Activated CD4-positive, alpha-beta T cell treated with anti-CD3 and anti-CD28 coated beads, Interleukin-2, amount 10 ng/mL, durations not matched to agents 24 days and 14 days (primary cell): Measurements from ENCODE around the gene NUP133. TPM values are rescaled to one million over a fixed set of nuclear protein-coding genes. Genes with fewer than 3 reads are reported as not detected.
"Not testable (repeated sequence)": the region's sequence is repeated elsewhere in the genome, so short reads cannot be mapped to it uniquely, and the experiment has no call there.

ENCODE experiments used
- DNase-seq: peaks from one replicate; pipeline ENCODE4 v3.0.0; 2022
- H3K27ac Mint-ChIP-seq: one replicate; pipeline ENCODE4 v1.8.0; 2022; ENCODE audit warnings: mild to moderate bottlenecking, mixed read lengths
- H3K27me3 Mint-ChIP-seq: one replicate; pipeline ENCODE4 v1.8.0; 2022; ENCODE audit warnings: mixed read lengths
- H3K36me3 Mint-ChIP-seq: one replicate; pipeline ENCODE4 v1.8.0; 2022; ENCODE audit warnings: low read depth, mild to moderate bottlenecking, mixed read lengths
- H3K4me1 Mint-ChIP-seq: one replicate; pipeline ENCODE4 v1.8.0; 2021; ENCODE audit warnings: mixed read lengths
- H3K4me3 Mint-ChIP-seq: one replicate; pipeline ENCODE4 v1.8.0; 2022; ENCODE audit warnings: mild to moderate bottlenecking, moderate library complexity, mixed read lengths
- H3K9me3 Mint-ChIP-seq: one replicate; pipeline ENCODE4 v1.8.0; 2021; ENCODE audit warnings: mixed read lengths
- intact Hi-C: fragments of 100-400 bp; cut with micrococcal nuclease; formaldehyde crosslinking; loops from one replicate; pipeline ENCODE4 v1.15.1; 2023
- total RNA-seq: library from RNA; stranded (reverse); gene quantifications from 2 replicates; pipeline ENCODE4 v1.2.3, GENCODE V29; 2022

NUP133 gene
- total RNA-seq, 1 donor from 2014 or later, result 52.3 TPM

DNA sequence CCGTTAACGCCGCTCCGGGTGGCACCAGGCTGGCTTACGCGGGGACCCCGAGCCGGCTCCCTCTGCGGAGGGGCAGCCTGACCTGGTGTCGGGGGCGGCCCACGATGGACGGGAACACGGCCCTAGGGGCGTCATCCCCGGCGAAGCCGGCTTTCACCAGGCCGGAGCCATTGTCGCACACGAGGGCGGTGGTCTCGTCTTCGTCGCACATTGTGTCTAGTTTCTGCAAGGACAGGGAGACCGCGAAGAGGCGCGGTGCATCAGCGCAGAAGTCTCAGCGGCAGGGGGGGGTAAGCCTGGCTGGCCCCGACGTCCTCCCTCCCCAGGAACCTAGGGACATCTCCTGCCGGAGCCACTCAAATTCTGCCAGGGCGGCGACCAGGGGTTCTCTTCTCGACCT lies 75.2 kb downstream of the NUP133 start:
- H3K36me3 Mint-ChIP-seq, result peaks cover 6% of the 10 kb centered on the region
- H3K27me3 Mint-ChIP-seq, result peaks cover 83% of the 10 kb centered on the region

GRCh38 chr1:229432116-229432461 lies 76.1 kb downstream of the NUP133 start:
- H3K36me3 Mint-ChIP-seq, result peaks cover 3% of the 10 kb centered on the region
- peaks cover 12% of the 10 kb centered on the region for H3K4me1 Mint-ChIP-seq
- DNase-seq, result no peak
- H3K27ac Mint-ChIP-seq, result no peak overlapping the region
- peaks cover 85% of the 10 kb centered on the region for H3K27me3 Mint-ChIP-seq
- intact Hi-C loops, result loop anchor here (2.0 to 5.0 kb wide), 3 partner anchors 25 to 1425 kb away; partner anchors contain the start of genes PGBD5 and WNT3A
- peaks cover 5% of the 10 kb centered on the region for H3K9me3 Mint-ChIP-seq
- H3K4me3 Mint-ChIP-seq, result no peak overlapping the region

More for the DNA sequence above, 75.2 kb downstream of the NUP133 start:
- intact Hi-C loops, result loop anchor here (2.0 to 5.0 kb wide), 3 partner anchors 26 to 1426 kb away; partner anchors contain the start of genes PGBD5 and WNT3A
- H3K4me3 Mint-ChIP-seq, result no peak overlapping the region
- no peak for DNase-seq
- H3K4me1 Mint-ChIP-seq, result peaks cover 14% of the 10 kb centered on the region
- H3K27ac Mint-ChIP-seq, result no peak overlapping the region
- H3K9me3 Mint-ChIP-seq, result peaks cover 5% of the 10 kb centered on the region

DNA sequence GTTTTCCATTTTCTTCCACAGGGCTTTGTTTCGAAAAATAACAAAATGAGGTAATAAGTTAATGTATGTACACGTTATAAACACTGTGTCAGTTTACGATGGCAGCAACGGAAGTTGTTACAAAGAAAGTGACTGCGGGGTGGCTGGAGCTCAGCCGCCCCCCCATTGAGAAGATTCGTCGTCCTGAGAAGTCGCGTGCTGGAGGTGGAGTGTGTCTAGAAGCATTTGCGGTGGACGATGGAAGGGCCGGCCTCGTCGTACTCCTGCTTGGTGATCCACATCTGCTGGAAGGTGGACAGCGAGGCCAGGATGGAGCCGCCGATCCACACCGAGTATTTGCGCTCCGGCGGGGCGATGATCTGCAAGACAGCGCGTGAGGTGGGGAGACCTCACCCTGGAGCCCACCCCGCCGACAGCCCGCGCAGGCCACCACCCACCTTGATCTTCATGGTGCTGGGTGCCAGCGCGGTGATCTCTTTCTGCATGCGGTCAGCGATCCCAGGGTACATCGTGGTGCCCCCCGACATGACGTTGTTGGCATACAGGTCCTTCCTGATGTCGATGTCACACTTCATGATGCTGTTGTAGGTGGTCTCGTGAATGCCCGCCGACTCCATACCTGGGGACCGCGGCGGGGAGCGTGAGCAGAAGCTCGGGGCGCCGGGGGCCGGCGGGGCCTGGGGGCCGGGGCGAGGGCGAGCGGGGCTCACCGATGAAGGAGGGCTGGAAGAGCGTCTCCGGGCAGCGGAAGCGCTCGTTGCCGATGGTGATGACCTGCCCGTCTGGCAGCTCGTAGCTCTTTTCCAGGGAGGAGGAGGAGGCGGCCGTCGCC lies 76.6 kb downstream of the NUP133 start:
- peak overlapping the region; percentile 64 for H3K4me3 Mint-ChIP-seq
- peak; percentile 64 for DNase-seq
- peak overlapping the region; percentile 77 for H3K27ac Mint-ChIP-seq
- peaks cover 5% of the 10 kb centered on the region for H3K9me3 Mint-ChIP-seq
- peaks cover 3% of the 10 kb centered on the region for H3K36me3 Mint-ChIP-seq
- intact Hi-C loops, result loop anchor here (2.0 to 5.0 kb wide), 3 partner anchors 25 to 1424 kb away; partner anchors contain the start of genes PGBD5 and WNT3A
- H3K27me3 Mint-ChIP-seq, result peaks cover 85% of the 10 kb centered on the region
- peaks cover 12% of the 10 kb centered on the region for H3K4me1 Mint-ChIP-seq

DNA sequence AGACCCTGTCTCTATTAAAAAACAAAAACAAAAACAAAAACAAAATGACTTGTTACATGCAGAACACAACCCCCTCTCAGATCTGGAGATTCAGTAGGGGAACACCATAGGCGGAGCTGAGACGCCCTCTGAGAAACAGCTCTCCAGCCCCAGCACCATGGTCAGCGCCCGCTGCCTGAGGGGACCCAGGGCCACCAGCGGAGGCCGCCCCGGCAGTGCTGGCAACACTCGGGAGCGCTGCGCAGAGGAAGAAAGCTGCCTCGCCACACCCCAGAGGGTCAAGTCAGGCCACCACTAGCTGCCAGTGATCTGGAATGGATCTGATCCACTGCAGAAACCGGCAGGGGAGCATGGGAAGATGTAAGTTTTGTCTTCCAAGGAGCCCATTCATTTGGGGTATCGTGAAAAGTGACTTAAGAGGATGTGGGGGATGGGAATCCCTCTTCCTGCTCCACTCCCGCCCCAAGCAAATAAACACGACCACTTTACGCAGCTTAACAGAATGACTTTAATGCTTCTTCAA lies 77.3 kb downstream of the NUP133 start:
- intact Hi-C loops, result loop anchor here (1.0 to 5.0 kb wide), 3 partner anchors 10 to 1424 kb away; partner anchors contain the start of genes PGBD5 and WNT3A
- peaks cover 78% of the 10 kb centered on the region for H3K27me3 Mint-ChIP-seq
- peaks cover 5% of the 10 kb centered on the region for H3K9me3 Mint-ChIP-seq
- peaks cover 3% of the 10 kb centered on the region for H3K36me3 Mint-ChIP-seq
- H3K4me1 Mint-ChIP-seq, result peaks cover 12% of the 10 kb centered on the region
- peak overlapping the region; percentile 64 for H3K4me3 Mint-ChIP-seq
- peak overlapping the region; percentile 77 for H3K27ac Mint-ChIP-seq
- DNase-seq, result peak; percentile 81

- Mint-ChIP-seq H3K4me3 (no peak overlapping the region), H3K4me1 (peaks cover 10% of the 10 kb centered on the region), H3K27ac (no peak overlapping the region), H3K27me3 (peaks cover 69% of the 10 kb centered on the region), H3K36me3 (peaks cover 3% of the 10 kb centered on the region), H3K9me3 (peaks cover 8% of the 10 kb centered on the region)
- DNase-seq, result no peak
- intact Hi-C loops, result no loop called here
These were observed 79.9 kb downstream of the NUP133 start for GRCh38 chr1:229428256-229428655.

- H3K4me3 Mint-ChIP-seq, result no peak overlapping the region
- H3K36me3 Mint-ChIP-seq, result peaks cover 3% of the 10 kb centered on the region
- peaks cover 8% of the 10 kb centered on the region for H3K9me3 Mint-ChIP-seq
- H3K4me1 Mint-ChIP-seq, result peaks cover 10% of the 10 kb centered on the region
- H3K27me3 Mint-ChIP-seq, result peaks cover 67% of the 10 kb centered on the region
- intact Hi-C loops, result no loop called here
- H3K27ac Mint-ChIP-seq, result no peak overlapping the region
- DNase-seq, result no peak
These were observed 80.6 kb downstream of the NUP133 start for GRCh38 chr1:229427572-229427971.

DNA sequence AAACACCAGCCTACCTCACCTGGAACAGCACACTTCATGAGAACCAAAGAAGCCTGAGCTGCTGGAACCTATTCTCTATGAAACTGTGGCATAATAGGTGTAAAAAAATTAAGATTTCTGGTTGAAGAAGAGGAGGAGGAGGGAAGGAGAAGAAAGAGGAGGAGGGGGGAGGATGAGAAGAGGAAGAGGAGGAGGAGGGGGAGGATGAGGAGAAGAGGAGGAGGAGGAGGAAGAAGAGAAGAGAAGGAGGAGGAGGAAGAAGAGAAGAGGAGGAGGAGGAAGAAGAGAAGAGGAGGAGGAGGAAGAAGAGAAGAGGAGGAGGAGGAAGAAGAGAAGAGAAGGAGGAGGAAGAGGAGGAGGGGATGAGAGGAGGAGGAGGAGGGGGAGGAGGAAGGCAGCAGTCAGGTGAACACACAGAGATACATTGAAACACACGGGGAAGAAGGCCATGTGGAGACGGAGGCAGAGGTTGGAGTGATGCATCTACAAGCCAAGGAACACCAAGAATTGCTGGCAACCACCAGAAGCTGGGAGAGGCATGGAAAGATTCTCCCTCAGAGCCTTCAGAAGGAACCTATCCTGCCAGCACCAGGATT lies 82.5 kb downstream of the NUP133 start:
- Mint-ChIP-seq H3K9me3 (peaks cover 4% of the 10 kb centered on the region), H3K27me3 (peaks cover 53% of the 10 kb centered on the region), H3K4me1 (peaks cover 3% of the 10 kb centered on the region), H3K4me3 (no peak overlapping the region), H3K27ac (no peak overlapping the region), H3K36me3 (no peaks in the 10 kb centered on the region)
- no peak for DNase-seq
- intact Hi-C loops, result no loop called here

- DNase-seq, result no peak
- H3K9me3 Mint-ChIP-seq, result peaks cover 4% of the 10 kb centered on the region
- no peak overlapping the region for H3K27ac Mint-ChIP-seq
- H3K36me3 Mint-ChIP-seq, result no peaks in the 10 kb centered on the region
- H3K27me3 Mint-ChIP-seq, result peaks cover 34% of the 10 kb centered on the region
- intact Hi-C loops, result no loop called here
- H3K4me3 Mint-ChIP-seq, result no peak overlapping the region
- H3K4me1 Mint-ChIP-seq, result no peaks in the 10 kb centered on the region
These were observed 87.4 kb downstream of the NUP133 start for GRCh38 chr1:229420765-229421164.

- Mint-ChIP-seq H3K9me3 (peaks cover 4% of the 10 kb centered on the region), H3K4me3 (no peak overlapping the region), H3K27me3 (peaks cover 31% of the 10 kb centered on the region), H3K27ac (no peak overlapping the region), H3K4me1 (no peaks in the 10 kb centered on the region), H3K36me3 (no peaks in the 10 kb centered on the region)
- intact Hi-C loops, result no loop called here
- no peak for DNase-seq
These were observed 87.9 kb downstream of the NUP133 start for GRCh38 chr1:229420224-229420623.

GRCh38 chr1:229418586-229418985 lies 89.6 kb downstream of the NUP133 start:
- H3K36me3 Mint-ChIP-seq, H3K4me1 Mint-ChIP-seq, intact Hi-C loops, DNase-seq, H3K4me3 Mint-ChIP-seq, H3K9me3 Mint-ChIP-seq, H3K27ac Mint-ChIP-seq: not testable (repeated sequence)
- H3K27me3 Mint-ChIP-seq, result peaks cover 30% of the 10 kb centered on the region

DNA sequence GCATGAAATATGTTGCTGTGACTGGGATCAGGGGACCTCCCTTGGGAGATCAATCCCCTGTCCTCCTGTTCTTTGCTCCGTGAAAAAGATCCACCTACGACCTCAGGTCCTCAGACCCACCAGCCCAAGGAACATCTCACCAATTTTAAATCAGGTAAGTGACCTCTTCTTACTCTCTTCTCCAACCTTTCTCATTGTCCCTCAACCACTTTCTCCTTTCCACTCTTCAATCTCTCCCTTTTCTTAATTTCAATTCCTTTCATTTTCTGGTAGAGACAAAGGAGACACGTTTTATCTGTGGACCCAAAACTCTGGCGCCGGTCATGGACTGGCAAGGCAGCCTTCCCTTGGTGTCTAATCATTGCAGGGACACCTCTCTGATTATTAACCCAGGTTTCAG lies 95.3 kb downstream of the NUP133 start:
- intact Hi-C loops, H3K36me3 Mint-ChIP-seq, H3K27ac Mint-ChIP-seq, DNase-seq, H3K4me3 Mint-ChIP-seq, H3K9me3 Mint-ChIP-seq: not testable (repeated sequence)
- Mint-ChIP-seq H3K27me3 (peaks cover 52% of the 10 kb centered on the region), H3K4me1 (peaks cover 12% of the 10 kb centered on the region)

GRCh38 chr1:229412056-229412455 lies 96.1 kb downstream of the NUP133 start:
- Mint-ChIP-seq H3K9me3 (no peaks in the 10 kb centered on the region), H3K27me3 (peaks cover 60% of the 10 kb centered on the region), H3K4me1 (peaks cover 14% of the 10 kb centered on the region), H3K4me3 (no peak overlapping the region), H3K36me3 (no peaks in the 10 kb centered on the region), H3K27ac (no peak overlapping the region)
- intact Hi-C loops, result no loop called here
- no peak for DNase-seq

- H3K27me3 Mint-ChIP-seq, result peaks cover 65% of the 10 kb centered on the region
- intact Hi-C loops, result no loop called here
- peaks cover 15% of the 10 kb centered on the region for H3K4me1 Mint-ChIP-seq
- no peak for DNase-seq
- no peak overlapping the region for H3K4me3 Mint-ChIP-seq
- H3K36me3 Mint-ChIP-seq, result no peaks in the 10 kb centered on the region
- no peak overlapping the region for H3K27ac Mint-ChIP-seq
- H3K9me3 Mint-ChIP-seq, result no peaks in the 10 kb centered on the region
These were observed 96.6 kb downstream of the NUP133 start for GRCh38 chr1:229411434-229412055.
